Activated gamma-delta T cell treated with Interleukin-2 at 50 U/mL for 16 hours (primary cell): ENCODE data around the gene CCDC187.
A peak's percentile ranks its signal among the peaks of the same experiment; 100 is the strongest.
"Not testable (repeated sequence)": the region's sequence is repeated elsewhere in the genome, so short reads cannot be mapped to it uniquely, and the experiment has no call there.

Experiments used
- DNase-seq: peaks from one replicate; pipeline ENCODE4 v3.0.0-alpha.2; 2020

The CCDC187 gene

GRCh38 chr9:136283291-136284235 lies 20.3 kb downstream of the CCDC187 start:
- DNase-seq, result peak; percentile 68

- DNase-seq, result no peak
These were observed 21.5 kb downstream of the CCDC187 start for GRCh38 chr9:136282272-136282861.

GRCh38 chr9:136281421-136282271 lies 22.2 kb downstream of the CCDC187 start:
- DNase-seq, result no peak

GRCh38 chr9:136280535-136281315 lies 23.2 kb downstream of the CCDC187 start:
- no peak for DNase-seq

GRCh38 chr9:136279471-136279870 lies 24.4 kb downstream of the CCDC187 start:
- no peak for DNase-seq

- DNase-seq, result no peak
These were observed 25.0 kb downstream of the CCDC187 start for GRCh38 chr9:136278894-136279293.

GRCh38 chr9:136278221-136278620 lies 25.7 kb downstream of the CCDC187 start:
- DNase-seq, result no peak

- no peak for DNase-seq
These were observed 26.1 kb downstream of the CCDC187 start for GRCh38 chr9:136277746-136278145.

GRCh38 chr9:136276716-136277115 lies 27.2 kb downstream of the CCDC187 start:
- no peak for DNase-seq

GRCh38 chr9:136275655-136276429 lies 28.1 kb downstream of the CCDC187 start:
- DNase-seq, result no peak

- no peak for DNase-seq
These were observed 28.9 kb downstream of the CCDC187 start for GRCh38 chr9:136274786-136275654.

GRCh38 chr9:136273921-136274785 lies 29.7 kb downstream of the CCDC187 start:
- DNase-seq, result no peak

GRCh38 chr9:136273244-136273865 lies 30.5 kb downstream of the CCDC187 start:
- DNase-seq, result no peak

GRCh38 chr9:136270173-136270705 lies 33.7 kb downstream of the CCDC187 start:
- DNase-seq, result no peak

GRCh38 chr9:136268735-136269134 lies 35.2 kb downstream of the CCDC187 start:
- no peak for DNase-seq

- no peak for DNase-seq
These were observed 35.6 kb downstream of the CCDC187 start for GRCh38 chr9:136268318-136268717.

- peak; percentile 80 for DNase-seq
These were observed 36.4 kb downstream of the CCDC187 start for GRCh38 chr9:136267261-136268111.

- not testable (repeated sequence) for DNase-seq
These were observed 37.3 kb downstream of the CCDC187 start for GRCh38 chr9:136266641-136267040.
